ENCODE results near the gene LPP.
"Not testable (repeated sequence)": the region's sequence is repeated elsewhere in the genome, so short reads cannot be mapped to it uniquely, and the experiment has no call there.

Gene LPP

GRCh38 chr3:188691665-188692064 is 537.7 kb downstream of the LPP start:
- FAIRE-seq, result no peak

GRCh38 chr3:188692700-188693099 is 538.7 kb downstream of the LPP start:
- no peak for FAIRE-seq

GRCh38 chr3:188693435-188693834 is 539.5 kb downstream of the LPP start:
- no peak for FAIRE-seq

GRCh38 chr3:188695241-188695640 is 541.3 kb downstream of the LPP start:
- peak; percentile 35 for FAIRE-seq

- FAIRE-seq, result no peak
These were observed 543.2 kb downstream of the LPP start for GRCh38 chr3:188697127-188697526.

DNA sequence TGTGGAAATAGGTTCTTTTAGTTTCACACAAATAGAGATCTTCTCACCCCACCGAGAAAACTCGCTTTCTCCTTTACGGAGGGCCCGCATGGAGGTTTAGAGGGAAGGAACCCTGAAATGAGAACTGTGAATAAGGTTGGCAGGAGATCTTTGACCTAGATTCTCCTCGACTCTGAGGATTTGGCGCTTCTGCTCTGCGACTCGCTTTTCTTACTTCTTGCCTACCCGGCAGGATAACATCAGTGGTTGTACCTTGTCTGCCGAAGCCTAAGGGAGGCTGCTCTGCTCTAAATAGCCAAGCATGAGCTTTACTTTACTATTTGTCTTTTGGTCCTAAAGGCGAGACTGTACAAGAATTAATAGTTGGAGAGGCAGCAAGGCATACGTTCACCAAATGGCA is 544.5 kb downstream of the LPP start:
- FAIRE-seq, result no peak

DNA sequence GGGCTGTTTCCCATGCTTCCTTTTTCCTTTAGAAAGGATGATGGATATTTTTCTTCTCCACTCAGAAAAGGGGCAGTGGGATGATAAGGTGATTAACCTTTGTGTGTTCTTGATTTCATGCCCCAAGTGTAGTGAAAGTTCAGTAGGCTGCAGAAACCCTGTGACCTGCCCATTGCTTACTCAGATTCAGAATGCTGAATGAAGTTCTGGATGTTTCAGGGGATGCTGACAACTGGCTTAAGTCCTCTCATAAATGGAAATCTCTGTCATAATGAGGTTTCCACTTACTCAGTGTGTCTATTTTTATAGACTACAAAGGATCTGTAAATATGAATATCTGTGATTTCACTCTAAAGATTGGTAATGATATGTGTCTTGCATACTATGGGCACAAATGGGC is 546.5 kb downstream of the LPP start:
- FAIRE-seq, result no peak

- no peak for FAIRE-seq
These were observed 547.0 kb downstream of the LPP start for GRCh38 chr3:188700918-188701317.

DNA sequence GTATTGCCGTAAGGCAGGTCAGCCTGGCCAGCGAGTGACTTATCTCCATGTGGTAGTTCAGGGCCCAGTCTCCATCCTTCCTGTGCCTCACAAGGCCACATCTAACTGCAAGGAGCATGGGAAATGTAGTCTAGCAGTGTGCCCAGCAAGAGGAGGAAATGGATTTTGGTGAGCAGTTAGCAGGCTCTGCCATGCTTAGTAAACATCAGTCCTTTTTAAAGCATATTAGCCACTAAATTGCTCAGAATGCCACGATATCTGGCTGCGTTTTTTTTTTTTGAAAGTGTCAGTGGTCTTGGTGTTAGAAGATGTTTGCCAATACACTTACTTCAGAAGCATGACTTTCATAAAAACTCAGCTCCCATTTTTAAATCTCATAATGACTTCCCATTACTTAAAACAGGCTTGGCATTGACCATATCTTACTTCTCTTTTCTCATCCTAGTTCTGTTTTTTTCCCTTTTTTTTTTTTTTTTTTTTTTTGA is 547.6 kb downstream of the LPP start:
- FAIRE-seq, result no peak

DNA sequence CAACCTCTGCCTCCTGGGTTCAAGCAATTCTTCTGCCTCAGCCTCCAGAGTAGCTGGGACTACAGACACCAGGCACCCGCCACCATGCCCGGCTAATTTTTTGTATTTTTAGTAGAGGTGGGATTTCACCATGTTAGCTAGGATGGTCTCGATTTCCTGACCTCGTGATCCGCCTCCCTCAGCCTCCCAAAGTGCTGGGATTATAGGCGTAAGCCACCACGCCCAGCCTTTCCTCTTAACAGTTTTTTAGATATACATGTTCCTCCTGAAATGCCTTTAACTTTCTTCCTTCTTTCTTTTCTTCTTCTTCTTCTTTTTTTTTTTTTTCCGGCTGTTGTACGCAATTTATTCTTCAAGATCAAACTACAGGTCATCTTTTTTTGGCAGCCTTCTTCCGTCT is 548.1 kb downstream of the LPP start:
- not testable (repeated sequence) for FAIRE-seq

GRCh38 chr3:188706176-188706575 is 552.2 kb downstream of the LPP start:
- no peak for FAIRE-seq

DNA sequence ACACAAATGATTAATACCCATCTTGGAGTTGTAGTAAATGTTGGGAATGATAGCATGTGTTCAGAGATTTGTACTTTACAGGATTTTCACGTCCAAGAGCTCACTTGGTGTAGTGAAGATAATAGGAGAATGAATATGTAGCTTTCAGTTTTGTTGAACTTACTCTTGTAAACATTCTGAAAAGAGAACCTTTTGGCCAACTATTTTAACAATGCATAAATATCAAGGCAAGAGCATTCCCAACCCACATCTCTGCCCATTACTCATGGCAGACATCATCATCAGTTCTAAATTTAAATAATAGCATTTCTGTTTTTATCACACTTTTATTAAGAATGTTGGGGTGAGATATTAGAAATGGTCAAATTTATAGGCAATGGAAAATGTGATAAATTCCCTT is 552.6 kb downstream of the LPP start:
- FAIRE-seq, result no peak

GRCh38 chr3:188707381-188708288 is 553.7 kb downstream of the LPP start:
- no peak for FAIRE-seq

DNA sequence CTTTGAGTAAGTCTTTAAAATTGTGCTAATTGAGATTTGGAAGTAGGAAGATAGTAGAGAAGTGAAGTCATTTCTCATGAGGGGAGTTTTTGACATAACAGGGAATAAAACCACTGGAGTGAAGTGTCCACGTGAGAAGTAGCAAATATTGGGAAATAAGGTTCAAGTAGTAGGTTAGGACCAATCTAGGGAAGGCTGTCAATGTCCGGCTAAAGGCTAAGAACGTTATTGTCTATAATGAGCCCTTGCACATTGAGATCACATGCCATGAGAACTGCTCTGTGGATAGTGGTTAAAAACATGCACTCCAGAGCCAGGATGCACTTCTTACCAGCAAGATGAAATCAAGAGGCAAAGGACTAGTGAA is 557.9 kb downstream of the LPP start:
- FAIRE-seq, result no peak

DNA sequence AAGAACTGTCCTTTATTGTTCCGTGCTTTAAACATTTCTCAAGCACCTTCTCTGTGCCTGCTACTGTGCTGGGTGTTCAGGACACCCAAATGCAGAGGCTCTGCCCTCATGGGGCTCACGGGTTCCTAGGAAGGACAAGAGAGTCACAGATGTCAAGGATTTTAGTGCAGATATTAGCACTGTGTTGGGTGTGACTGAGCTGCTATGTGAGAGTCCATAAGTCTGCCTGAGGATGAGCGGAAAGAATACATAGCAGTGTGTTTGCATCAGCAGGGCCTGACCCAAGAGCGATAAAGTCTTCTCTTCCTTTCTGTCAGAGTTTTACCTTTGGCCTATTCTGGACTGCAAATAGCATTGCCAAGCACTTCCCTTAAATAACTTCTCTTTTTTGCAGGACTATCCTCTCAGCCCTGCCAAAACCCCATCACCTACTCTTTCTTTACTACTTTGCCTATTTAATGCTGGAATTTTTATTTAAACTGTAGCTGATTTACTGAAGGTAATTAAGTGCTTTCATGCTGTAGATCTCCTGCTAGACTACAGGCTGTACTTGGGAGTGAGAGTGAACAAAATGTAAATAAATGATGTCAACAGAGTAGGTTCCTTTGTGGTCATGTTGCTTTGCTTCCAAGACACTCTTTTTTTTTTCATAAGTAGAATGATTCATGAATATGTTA is 558.4 kb downstream of the LPP start:
- no peak for FAIRE-seq

DNA sequence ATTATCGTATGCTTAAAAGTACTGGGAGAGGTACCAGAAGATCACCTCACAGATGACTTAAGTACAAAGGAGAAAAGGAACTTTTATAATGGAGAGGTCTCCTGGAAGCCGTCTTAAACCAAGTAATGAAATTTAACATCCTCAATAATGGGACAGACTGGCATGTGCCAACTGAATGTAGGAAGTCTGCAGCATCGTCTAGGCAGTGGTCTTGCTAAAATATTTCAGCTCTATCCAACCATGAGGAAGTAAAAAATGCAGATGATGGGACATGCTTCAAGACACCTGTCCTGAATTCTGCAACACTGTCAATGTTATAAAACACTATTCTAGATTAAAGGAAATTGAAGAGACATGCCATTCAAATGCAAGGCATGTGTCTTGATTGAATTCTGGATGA is 559.0 kb downstream of the LPP start:
- no peak for FAIRE-seq

DNA sequence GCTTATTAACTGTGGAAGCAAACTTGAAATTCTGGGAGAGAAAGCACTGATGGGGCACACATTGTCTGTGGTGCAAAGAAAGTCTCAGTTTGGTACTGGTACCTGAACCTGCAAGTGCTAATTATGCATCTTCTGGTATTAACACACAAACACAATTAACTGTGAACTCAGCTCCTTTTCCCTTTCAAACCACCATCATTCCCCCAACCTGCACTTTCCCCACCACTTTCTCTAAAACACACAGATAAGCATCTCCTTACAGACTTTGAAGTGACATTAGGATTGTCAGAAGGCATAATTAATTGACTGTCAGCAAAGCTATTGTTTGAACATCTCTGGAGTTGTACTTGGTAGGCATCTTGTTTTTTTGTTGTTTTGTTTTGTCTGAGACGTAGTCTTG is 565.6 kb downstream of the LPP start:
- no peak for FAIRE-seq

GRCh38 chr3:188720215-188720614 is 566.3 kb downstream of the LPP start:
- FAIRE-seq, result no peak

DNA sequence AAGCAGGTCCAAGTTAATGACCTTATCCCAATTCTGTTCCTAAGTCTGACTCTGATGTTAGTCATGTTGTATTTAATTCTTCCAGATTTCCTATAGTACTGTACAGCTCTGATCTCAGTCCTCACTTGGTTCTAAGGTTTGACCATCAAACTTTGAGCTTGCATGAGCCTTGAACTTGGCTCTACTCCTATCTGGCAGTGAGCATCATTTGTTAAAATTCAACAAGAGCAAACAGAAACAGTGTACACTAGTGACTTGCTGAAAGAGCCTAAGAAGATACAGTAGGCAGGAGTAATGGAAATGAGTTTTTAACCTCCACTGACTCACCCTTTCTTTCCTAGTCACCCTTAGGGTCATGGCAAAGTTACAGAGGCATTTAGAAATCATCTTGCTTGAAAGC is 566.7 kb downstream of the LPP start:
- FAIRE-seq, result no peak

- no peak for FAIRE-seq
These were observed 567.4 kb downstream of the LPP start for GRCh38 chr3:188721312-188721711.

- FAIRE-seq, result no peak
These were observed 568.0 kb downstream of the LPP start for GRCh38 chr3:188721990-188722389.

- no peak for FAIRE-seq
These were observed 569.0 kb downstream of the LPP start for GRCh38 chr3:188722963-188723362.

DNA sequence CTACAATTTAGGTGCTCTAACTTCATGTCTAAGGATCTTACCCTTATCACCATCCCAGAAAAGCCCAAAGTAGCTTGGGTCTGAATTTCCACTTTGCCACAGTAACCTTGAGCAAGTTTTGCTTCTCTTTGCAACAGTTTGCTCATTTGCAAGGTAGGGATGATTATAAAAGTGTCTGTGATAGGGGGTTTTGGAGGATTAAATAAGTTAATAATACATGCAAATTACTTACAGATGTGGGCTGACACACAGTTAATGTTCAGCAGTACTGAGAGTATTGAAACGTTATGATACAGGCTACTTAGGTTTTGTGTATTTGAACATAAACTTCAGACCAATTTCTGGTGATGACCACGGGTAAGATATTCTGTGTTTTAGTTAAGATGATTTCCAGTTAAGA is 573.1 kb downstream of the LPP start:
- FAIRE-seq, result no peak

DNA sequence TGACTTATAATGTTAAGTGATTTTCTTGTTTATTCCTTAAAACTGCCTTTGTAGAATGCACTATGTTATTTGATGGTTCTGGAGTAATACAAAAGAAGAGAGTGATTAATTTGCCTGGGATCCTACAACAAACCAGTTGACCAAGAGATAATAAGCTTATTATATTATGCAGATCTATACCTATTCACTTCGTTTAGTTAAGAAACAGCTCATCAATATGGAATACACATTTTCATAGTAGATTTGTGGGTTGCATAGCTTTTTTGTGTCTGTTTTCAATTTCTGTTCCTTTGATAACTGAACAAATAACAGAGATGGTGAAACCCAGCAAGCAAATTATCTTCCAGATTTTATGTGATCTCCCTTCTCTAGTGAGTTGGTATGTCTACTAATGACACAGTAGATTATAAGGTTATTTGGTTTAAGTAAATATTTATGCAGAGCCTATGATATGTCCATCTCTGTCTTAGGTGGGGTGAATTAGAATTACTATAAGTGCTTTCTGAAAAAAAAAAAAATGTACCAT is 574.5 kb downstream of the LPP start:
- FAIRE-seq, result no peak

Measured in A204.1 (cell line).